Astrocyte (in vitro differentiated cells and primary cell): ENCODE results near the gene DLST.

ENCODE experiments used
- CTCF ChIP-seq: IDR thresholded peaks from 2 replicates; pipeline ENCODE4 v1.5.1; 2011; ENCODE audit warnings: low read depth, mild to moderate bottlenecking, inconsistent platforms, low read length, moderate library complexity; ENCODE audit not compliant: insufficient read depth
- EZH2 ChIP-seq: IDR thresholded peaks from 2 replicates; pipeline ENCODE4 v1.6.1; 2012; ENCODE audit warnings: mild to moderate bottlenecking, low read length, inconsistent platforms; ENCODE audit not compliant: insufficient read depth

GRCh38 chr14:74905595-74906142 lies 24.0 kb downstream of the DLST start:
- TF ChIP-seq CTCF = peak; percentile 92
- no peak for TF ChIP-seq EZH2
